ENCODE data around the gene MBOAT7. TPM values are rescaled to one million over a fixed set of nuclear protein-coding genes. Genes with fewer than 3 reads are reported as not detected.

The MBOAT7 gene
- total and polyA plus RNA-seq, 2 of the 4 experiments (the other 2 are of a cell fraction): 11.3 to 121 TPM

DNA sequence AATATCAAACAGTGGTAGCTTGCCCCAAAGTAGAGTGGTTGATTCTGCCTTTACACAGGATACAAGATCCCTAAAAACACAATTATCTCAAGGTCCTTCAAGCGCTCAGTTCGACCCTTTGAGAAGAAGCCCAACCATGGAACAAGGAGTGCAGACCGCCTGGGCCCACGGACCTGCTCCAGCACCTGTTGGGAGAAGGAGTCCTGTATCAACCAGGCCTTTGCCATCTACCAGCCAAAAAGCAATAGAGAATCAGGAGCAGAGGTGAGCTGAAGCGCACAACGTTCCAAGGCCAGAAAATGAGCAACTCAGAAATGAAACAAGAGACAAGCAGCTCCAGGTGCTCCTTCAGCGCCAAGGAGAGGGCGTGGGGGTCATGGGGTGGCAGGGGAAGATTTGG is 39.8 kb upstream of the MBOAT7 start:
- Histone ChIP-seq H3K4me1 (ENCODE audit: control insufficient read depth, insufficient read depth, low read length) (no peaks in the 10 kb centered on the region), H3K18ac (ENCODE audit: low read depth, low read length) (no peak overlapping the region), H3K56ac (ENCODE audit: extremely low read depth, insufficient read depth, low read length) (no peak overlapping the region), H3K79me1 (ENCODE audit: low read depth in 1 of 2, low read length in 2 of 2) (no peaks in the 10 kb centered on the region), H2AK9ac (replicated peaks; ENCODE audit: low read depth, low read length, poor library complexity) (no peak overlapping the region), H3K27me3 (ENCODE audit: control insufficient read depth, insufficient read depth, low read length) (peaks cover 4% of the 10 kb centered on the region), H4K5ac (ENCODE audit: low read depth, low read length) (no peak overlapping the region), H2BK20ac (ENCODE audit: low read depth, low read length) (no peak overlapping the region), H4K20me1 (ENCODE audit: insufficient read depth, low read length) (no peaks in the 10 kb centered on the region), H2BK5ac (ENCODE audit: low read depth, low read length, poor library complexity, severe bottlenecking) (no peak overlapping the region), H3K4me2 (ENCODE audit: low read depth, low read length) (no peak overlapping the region), H3K9me3 (ENCODE audit: control insufficient read depth, insufficient read depth, low read length) (no peaks in the 10 kb centered on the region), H3K36me3 (ENCODE audit: control insufficient read depth, insufficient read depth, low read length) (no peaks in the 10 kb centered on the region), H3K27ac (ENCODE audit: insufficient read depth, low read length) (no peak overlapping the region), H3K9ac (ENCODE audit: low read depth, low read length) (no peak overlapping the region), H3K4me3 (ENCODE audit: insufficient read depth, low read depth, low read length) (no peak overlapping the region), H3K4ac (ENCODE audit: low read depth, low read length) (no peak overlapping the region), H3K23ac (ENCODE audit: low read depth, low read length) (no peak overlapping the region), H2AK5ac (ENCODE audit: low read depth, low read length) (no peak overlapping the region), H2AFZ (replicated peaks; ENCODE audit: low read length, poor library complexity) (no peak overlapping the region), H2BK120ac (ENCODE audit: low read depth, low read length) (no peak overlapping the region), H3K14ac (replicated peaks; ENCODE audit: low read depth, low read length) (no peak overlapping the region), H4K91ac (ENCODE audit: insufficient read depth, low read depth, low read length) (no peak overlapping the region), H3K9me1 (ENCODE audit: insufficient read depth, low read length) (no peaks in the 10 kb centered on the region; the same call in 1 of the 2 replicates), H2BK15ac (ENCODE audit: low read depth, low read length) (no peak overlapping the region), H4K8ac (ENCODE audit: low read depth in 2 of 2, low read length in 2 of 2) (no peak overlapping the region)
- intact Hi-C loops (cut with micrococcal nuclease): no loop called here
- ATAC-seq (ENCODE audit: low read depth) (no peak), DNase-seq (no peak)
- no TSS peak for BruUV-seq (replicated peaks)
- CTCF ChIA-PET: interaction anchor here (0.6 kb wide), 1 partner anchor 18 kb away, joined by 7 read pairs; no protein-coding TSS in a partner anchor
- POLR2A ChIA-PET (ENCODE audit: unreplicated experiment): interaction anchor here (0.8 kb wide), 1 partner anchor 24 kb away, joined by 4 read pairs; no protein-coding TSS in a partner anchor
- 64% methylated on average over 6 of the region's 8 CpGs; no CpG with 5 or more reads in 1 of the 2 experiments for WGBS, 2 experiments (ENCODE audit: extremely low coverage in 2 of 2, insufficient read length in 1 of 2)
- TF ChIP-seq MAFK (IDR thresholded peaks at IDR 0.05; ENCODE audit: low read depth, low read length): no peak
- no peak for TF ChIP-seq RAD21 (IDR thresholded peaks at IDR 0.05; ENCODE audit: low read length)
- TF ChIP-seq RCOR1 (IDR thresholded peaks at IDR 0.05; ENCODE audit: insufficient replicate concordance, low read length): no peak
- TF ChIP-seq MAZ (IDR thresholded peaks at IDR 0.05; ENCODE audit: borderline replicate concordance, low read depth, low read length): no peak
- TF ChIP-seq POLR2A (IDR thresholded peaks at IDR 0.05; ENCODE audit: low read depth, low read length): no peak
- TF ChIP-seq NFE2L2 (IDR thresholded peaks at IDR 0.05; ENCODE audit: low read depth, low read length): no peak
- TF ChIP-seq BHLHE40 (IDR thresholded peaks at IDR 0.05; ENCODE audit: low read depth, low read length): no peak
- TF ChIP-seq CEBPB (IDR thresholded peaks at IDR 0.05; ENCODE audit: low read depth, low read length): no peak
- TF ChIP-seq, protein P1, sequence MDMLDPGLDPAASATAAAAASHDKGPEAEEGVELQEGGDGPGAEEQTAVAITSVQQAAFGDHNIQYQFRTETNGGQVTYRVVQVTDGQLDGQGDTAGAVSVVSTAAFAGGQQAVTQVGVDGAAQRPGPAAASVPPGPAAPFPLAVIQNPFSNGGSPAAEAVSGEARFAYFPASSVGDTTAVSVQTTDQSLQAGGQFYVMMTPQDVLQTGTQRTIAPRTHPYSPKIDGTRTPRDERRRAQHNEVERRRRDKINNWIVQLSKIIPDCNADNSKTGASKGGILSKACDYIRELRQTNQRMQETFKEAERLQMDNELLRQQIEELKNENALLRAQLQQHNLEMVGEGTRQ (IDR thresholded peaks at IDR 0.05; ENCODE audit: low read depth, low read length): no peak
- no peak for TF ChIP-seq FOS (IDR thresholded peaks at IDR 0.05; ENCODE audit: low read depth, low read length)
- TF ChIP-seq, protein P2, sequence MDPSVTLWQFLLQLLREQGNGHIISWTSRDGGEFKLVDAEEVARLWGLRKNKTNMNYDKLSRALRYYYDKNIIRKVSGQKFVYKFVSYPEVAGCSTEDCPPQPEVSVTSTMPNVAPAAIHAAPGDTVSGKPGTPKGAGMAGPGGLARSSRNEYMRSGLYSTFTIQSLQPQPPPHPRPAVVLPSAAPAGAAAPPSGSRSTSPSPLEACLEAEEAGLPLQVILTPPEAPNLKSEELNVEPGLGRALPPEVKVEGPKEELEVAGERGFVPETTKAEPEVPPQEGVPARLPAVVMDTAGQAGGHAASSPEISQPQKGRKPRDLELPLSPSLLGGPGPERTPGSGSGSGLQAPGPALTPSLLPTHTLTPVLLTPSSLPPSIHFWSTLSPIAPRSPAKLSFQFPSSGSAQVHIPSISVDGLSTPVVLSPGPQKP (IDR thresholded peaks at IDR 0.05; ENCODE audit: borderline replicate concordance, low read depth, low read length): no peak
- TF ChIP-seq RFX5 (IDR thresholded peaks at IDR 0.05; ENCODE audit: low read depth, low read length): no peak
- TF ChIP-seq MXI1 (IDR thresholded peaks at IDR 0.05; ENCODE audit: borderline replicate concordance, low read depth, low read length): no peak
- TF ChIP-seq CHD1 (IDR thresholded peaks at IDR 0.05; ENCODE audit: low read depth, low read length): no peak
- TF ChIP-seq, protein P3, sequence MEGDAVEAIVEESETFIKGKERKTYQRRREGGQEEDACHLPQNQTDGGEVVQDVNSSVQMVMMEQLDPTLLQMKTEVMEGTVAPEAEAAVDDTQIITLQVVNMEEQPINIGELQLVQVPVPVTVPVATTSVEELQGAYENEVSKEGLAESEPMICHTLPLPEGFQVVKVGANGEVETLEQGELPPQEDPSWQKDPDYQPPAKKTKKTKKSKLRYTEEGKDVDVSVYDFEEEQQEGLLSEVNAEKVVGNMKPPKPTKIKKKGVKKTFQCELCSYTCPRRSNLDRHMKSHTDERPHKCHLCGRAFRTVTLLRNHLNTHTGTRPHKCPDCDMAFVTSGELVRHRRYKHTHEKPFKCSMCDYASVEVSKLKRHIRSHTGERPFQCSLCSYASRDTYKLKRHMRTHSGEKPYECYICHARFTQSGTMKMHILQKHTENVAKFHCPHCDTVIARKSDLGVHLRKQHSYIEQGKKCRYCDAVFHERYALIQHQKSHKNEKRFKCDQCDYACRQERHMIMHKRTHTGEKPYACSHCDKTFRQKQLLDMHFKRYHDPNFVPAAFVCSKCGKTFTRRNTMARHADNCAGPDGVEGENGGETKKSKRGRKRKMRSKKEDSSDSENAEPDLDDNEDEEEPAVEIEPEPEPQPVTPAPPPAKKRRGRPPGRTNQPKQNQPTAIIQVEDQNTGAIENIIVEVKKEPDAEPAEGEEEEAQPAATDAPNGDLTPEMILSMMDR (conservative IDR thresholded peaks at IDR 0.05; ENCODE audit: low read depth, low read length): no peak
- no peak for TF ChIP-seq SMC3 (IDR thresholded peaks at IDR 0.05; ENCODE audit: low read depth, low read length)
- dilution Hi-C loops (cut with HindIII; ENCODE audit: low sequenced_read_pairs, unreplicated experiment): no loop called here
- in situ Hi-C loops (cut with MboI; ENCODE audit: low sequenced_read_pairs): no loop called here

Data from IMR-90 (cell line).